ENCODE measurements around the gene PDE6H.

DNA sequence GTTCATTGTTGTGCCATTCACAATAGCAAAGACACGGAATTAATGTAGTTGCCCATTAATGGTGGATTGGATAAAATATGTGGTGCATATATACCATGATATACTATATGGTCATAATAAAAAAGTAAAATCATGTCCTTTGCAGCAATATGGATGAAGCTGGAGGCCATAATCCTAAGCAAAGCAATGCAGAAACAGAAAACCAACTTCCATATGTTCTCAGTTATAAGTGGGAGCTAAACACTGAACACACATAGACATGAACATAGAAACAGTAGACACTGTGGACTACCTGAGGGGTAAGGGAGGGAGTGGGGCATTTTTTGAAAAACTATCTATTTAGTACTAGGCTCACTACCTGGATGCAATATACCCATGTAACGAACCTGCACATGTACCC is 31.5 kb upstream of the PDE6H start:
- TF ChIP-seq, protein P1, sequence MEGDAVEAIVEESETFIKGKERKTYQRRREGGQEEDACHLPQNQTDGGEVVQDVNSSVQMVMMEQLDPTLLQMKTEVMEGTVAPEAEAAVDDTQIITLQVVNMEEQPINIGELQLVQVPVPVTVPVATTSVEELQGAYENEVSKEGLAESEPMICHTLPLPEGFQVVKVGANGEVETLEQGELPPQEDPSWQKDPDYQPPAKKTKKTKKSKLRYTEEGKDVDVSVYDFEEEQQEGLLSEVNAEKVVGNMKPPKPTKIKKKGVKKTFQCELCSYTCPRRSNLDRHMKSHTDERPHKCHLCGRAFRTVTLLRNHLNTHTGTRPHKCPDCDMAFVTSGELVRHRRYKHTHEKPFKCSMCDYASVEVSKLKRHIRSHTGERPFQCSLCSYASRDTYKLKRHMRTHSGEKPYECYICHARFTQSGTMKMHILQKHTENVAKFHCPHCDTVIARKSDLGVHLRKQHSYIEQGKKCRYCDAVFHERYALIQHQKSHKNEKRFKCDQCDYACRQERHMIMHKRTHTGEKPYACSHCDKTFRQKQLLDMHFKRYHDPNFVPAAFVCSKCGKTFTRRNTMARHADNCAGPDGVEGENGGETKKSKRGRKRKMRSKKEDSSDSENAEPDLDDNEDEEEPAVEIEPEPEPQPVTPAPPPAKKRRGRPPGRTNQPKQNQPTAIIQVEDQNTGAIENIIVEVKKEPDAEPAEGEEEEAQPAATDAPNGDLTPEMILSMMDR (IDR thresholded peaks at IDR 0.05; ENCODE audit: poor library complexity): no peak
- TF ChIP-seq EZH2 (IDR thresholded peaks at IDR 0.05; ENCODE audit: borderline replicate concordance): no peak

All from hepatocyte (in vitro differentiated cells).